Renal pelvis (tissue), 4 donors: ENCODE data around the gene SF3B6. TPM values are rescaled to one million over a fixed set of nuclear protein-coding genes. Genes with fewer than 3 reads are reported as not detected.

Experiments
- DNase-seq: peaks from one replicate; pipeline ENCODE4 v3.0.0-alpha.2; 2013
- polyA plus RNA-seq, 3 donors: library from polyadenylated mRNA; unstranded; fragments of 120-200 nt; gene quantifications; one replicate each; pipeline ENCODE4 v1.2.1, GENCODE V29; 2013; ENCODE audit not compliant: insufficient read length in 3 of 3

SF3B6 gene
- polyA plus RNA-seq, 3 donors, result 125 to 147 (median 130) TPM

DNA sequence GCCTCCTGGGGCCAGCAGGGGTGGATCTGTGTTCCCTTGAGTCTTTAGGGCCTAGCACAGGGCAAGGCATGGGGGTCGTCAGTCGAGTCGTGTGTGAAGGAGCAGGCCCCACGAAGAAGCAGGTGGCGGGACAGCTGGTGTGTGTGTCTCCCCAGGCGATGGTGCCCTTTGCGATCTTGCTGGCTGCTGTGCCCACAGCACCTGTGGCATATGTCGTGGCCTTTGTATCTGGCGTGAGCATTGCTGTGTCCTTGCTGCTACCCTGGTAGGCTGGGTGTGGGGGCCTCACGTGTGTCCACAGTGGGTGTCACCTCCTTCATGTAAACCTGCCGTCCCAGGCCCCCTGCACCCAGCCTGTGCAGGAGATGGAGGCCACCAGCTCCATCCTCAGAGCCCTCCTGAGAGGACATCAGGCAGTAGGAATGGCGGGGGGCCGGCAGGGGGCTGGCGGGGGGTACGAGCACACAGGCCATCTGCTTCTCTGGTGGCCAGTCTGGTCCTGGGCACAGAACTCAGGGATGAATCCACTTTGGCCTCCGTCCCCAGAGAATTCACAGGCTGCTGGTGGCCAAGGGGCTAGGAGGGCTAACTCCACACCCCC lies 53.1 kb downstream of the SF3B6 start:
- no peak for DNase-seq

DNA sequence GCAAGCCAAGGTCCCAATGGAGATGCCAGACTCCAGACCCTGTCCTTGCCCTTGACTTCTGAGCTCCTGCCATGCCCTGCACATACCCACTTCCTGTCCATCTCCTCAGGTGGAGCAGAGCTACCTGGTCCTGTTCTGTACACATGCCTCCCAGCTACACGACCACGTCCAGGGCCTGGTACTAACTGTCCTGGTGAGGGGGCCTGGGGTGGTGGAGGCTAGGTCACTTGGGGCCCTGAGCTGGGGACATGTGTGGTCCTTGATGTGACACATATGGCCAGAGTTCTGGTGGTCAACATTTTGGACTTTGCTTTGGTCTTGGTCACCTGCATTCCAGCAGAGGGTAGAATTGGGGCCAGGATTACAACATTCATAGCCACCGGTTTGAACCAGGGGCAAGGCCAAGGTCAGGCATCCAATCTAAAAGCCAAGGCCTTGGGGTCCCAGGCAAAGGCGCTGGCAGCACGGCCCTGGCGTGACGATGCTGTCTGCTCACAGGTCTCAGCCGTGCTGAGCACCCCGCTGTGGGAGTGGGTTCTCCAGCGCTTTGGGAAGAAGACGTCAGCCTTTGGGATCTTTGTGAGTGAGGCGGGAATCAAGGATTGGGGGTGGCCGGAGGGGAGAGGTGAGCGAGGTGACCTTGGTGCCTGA lies 53.7 kb downstream of the SF3B6 start:
- no peak for DNase-seq

DNA sequence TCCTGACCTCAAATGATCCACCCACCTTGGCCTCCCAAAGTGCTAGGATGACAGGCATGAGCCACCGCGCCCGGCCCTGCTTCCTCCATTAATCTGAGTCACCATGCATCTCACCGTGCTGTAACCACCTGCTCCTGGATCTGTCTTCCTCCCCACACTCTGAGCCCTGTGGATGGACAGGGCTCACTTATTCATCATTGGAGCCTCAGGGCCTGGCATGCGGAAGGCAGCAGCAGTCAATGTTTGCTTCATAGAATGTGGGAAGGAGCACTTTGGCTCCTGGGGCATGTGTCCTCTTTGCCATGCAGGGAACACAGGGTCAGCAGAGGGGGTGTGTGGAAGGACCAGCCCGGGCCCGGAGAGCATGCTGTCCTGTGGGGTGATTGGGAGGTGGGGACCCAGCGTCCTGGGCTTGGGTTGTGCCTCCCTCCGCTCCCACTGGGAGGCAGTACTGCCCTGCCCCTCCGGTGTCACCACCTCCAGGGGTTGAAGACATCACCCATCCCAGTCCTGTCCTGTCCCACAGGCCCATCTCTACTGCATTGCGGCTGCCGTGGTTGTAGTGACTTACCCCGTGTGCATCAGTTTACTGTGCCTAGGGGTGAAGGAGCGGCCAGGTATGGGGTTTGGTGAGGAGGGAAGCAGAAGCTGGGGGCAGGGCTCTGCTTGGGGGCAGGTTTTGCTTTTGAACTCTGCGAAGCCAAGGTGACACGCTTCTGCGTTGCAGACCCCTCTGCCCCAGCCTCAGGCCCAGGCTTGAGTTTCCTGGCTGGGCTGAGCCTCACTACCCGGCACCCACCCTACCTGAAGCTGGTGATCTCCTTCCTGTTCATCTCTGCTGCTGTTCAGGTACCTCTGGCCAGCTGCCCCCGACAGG lies 54.8 kb downstream of the SF3B6 start:
- no peak for DNase-seq

DNA sequence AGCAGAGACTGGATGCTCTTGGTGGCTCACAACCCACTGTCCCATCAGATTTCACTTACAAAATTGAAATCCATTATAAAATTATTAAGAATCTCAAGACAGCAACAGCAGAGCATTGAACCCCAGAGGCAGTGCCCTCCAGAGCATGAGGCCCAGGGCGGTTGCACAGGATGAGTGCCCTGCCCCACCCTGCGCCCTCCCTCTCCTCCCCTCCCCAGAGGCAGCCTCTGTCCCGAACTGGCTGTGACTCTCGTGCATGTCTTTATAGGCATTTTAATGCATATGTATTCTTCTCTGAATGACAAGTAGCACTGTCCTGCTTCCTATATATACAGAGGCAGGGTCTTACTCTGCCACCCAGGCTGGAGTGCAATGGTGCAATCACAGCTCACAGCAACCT lies 55.9 kb downstream of the SF3B6 start:
- DNase-seq, result no peak

DNA sequence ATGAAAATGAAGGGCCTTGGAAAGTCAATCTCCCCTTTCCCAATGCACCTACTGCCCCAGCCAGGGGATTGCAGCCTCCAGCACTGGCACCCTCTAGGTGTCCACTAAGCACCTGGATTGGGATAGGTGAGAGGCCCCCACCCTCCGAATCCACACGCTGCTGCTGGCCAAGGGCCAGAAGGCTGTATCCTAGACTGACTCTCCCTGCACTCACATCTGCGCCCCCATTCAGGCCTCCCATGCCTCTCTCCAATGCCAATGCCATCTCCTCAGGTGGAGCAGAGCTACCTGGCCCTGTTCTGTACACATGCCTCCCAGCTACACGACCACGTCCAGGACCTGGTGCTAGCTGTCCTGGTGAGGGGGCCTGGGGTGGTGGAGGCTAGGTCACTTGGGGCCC lies 56.4 kb downstream of the SF3B6 start:
- DNase-seq, result no peak

DNA sequence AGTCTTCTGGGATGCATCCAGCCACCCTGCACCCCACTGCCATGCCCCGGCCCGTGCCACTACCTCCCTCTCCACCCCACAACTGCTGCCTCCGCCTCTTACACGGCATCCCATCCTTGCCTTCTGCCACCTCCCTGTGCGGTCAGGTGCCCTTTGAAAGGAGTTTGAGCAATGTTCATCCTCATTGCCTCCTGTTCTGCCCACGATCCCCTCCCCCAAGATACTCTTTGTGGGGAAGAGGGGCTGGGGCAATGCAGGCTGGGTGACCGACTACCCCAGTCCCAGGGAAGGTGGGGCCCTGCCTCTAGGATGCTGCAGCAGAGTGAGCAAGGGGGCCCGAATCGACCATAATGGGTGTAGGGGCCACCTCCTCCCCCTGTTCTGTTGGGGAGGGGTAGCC lies 57.9 kb downstream of the SF3B6 start:
- no peak for DNase-seq

DNA sequence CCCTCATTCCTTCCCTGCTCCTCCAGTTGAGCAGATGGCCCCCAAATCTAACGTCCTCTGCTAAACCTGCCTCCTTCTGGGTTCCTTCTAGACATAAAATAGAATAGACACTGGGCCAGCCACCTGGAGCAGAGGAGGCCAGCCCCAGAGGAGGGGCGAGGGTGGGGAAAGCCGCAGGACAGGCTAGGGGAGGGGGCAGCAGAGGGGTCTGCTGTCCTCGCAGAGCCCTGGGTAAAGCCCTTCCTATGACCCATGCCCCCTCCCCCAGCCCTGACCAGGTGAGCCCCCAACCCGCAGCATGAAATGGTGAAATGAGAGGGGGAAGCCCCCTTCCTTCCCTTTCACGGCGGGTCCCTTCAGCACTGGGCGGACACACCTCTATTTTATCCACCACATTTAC lies 58.4 kb downstream of the SF3B6 start:
- DNase-seq, result no peak

Other genes starting within 250 kb of the SF3B6 start
- gene ATAD2B, start 149.2 kb downstream of the SF3B6 start, polyA plus RNA-seq, result 10 to 100 TPM; 16.3 to 20.7 (median 20.3) TPM
- 10 to 100 TPM; 14.9 to 18.6 (median 17.3) TPM for gene UBXN2A, start 135.9 kb downstream of the SF3B6 start, polyA plus RNA-seq
- gene MFSD2B, start 66.2 kb downstream of the SF3B6 start, polyA plus RNA-seq, result 1 to 10 TPM; 3.4 to 4.5 (median 3.7) TPM
- 10 to 100 TPM; 14.4 to 15.0 (median 14.7) TPM for gene WDCP, start 28.9 kb downstream of the SF3B6 start, polyA plus RNA-seq
- gene FKBP1B, start 26.6 kb downstream of the SF3B6 start, polyA plus RNA-seq, result 10 to 100 TPM in 1 of 3 donors, 1 to 10 TPM in 2; 8.5 to 10.4 (median 9.1) TPM
- gene TP53I3, start 8.5 kb upstream of the SF3B6 start, polyA plus RNA-seq, result 10 to 100 TPM; 45.1 to 56.5 (median 53.5) TPM
- gene PFN4, start 47.0 kb upstream of the SF3B6 start, polyA plus RNA-seq, result 1 to 10 TPM; 2.0 to 3.5 (median 2.5) TPM
- 10 to 100 TPM; 20.7 to 34.0 (median 28.6) TPM for gene FAM228B, start 47.1 kb upstream of the SF3B6 start, polyA plus RNA-seq
- gene FAM228A, start 98.7 kb upstream of the SF3B6 start, polyA plus RNA-seq, result 1 to 10 TPM in 1 of 3 donors, under 1 TPM in 2; 0.84 to 1.3 (median 0.92) TPM